SK-N-SH (cell line): ENCODE results near the gene APOM. TPM values are rescaled to one million over a fixed set of nuclear protein-coding genes. Genes with fewer than 3 reads are reported as not detected.

Source experiments
- CTCF ChIA-PET: fragments of 300-600, 350-600 bp; formaldehyde crosslinking; extraction: SDS; loops from one replicate; lab custom pipeline; 2021; lab: Yijun Ruan, JAX
- POLR2A ChIA-PET: fragments of 350-600 bp; sonication (Branson Sonifier 250); formaldehyde crosslinking; extraction: SDS; loops from one replicate; lab custom pipeline; 2020; ENCODE audit warnings: antibody characterized with exemption, inconsistent platforms; lab: Yijun Ruan, JAX
- DNase-seq: peaks from one replicate; pipeline ENCODE4 v3.0.0; 2012
- H2AFZ ChIP-seq: fragments of 200-600 bp; sonication (generic); 2 replicates; pipeline ENCODE4 v1.8.1; 2016; ENCODE audit warnings: antibody characterized with exemption, mild to moderate bottlenecking, low read depth
- H3F3A ChIP-seq: fragments of 200-600 bp; sonication (generic); replicated peaks from 2 replicates; pipeline ENCODE3; 2016; ENCODE audit warnings: antibody characterized with exemption, mild to moderate bottlenecking; ENCODE audit not compliant: insufficient read depth
- H3K27ac ChIP-seq, 2 experiments: fragments of 200-500 bp in 1 of 2; fragments of 200-600 bp in 1 of 2; sonication (Bioruptor generic) in 1 of 2; sonication (generic), shearing (Covaris generic) in 1 of 2; 2 replicates each; pipeline versions ENCODE4 v1.5.1 to v1.6.1; 2014 to 2016; ENCODE audit warnings: low read depth in 2 of 2, inconsistent platforms in 1 of 2, low read length in 1 of 2, mild to moderate bottlenecking in 1 of 2, mixed read lengths in 1 of 2
- H3K27me3 ChIP-seq: fragments of 200-600 bp; sonication (generic), shearing (Covaris generic); 2 replicates; pipeline ENCODE4 v1.6.1; 2016; ENCODE audit warnings: mixed run types; ENCODE audit not compliant: insufficient read depth
- H3K36me3 ChIP-seq, 2 experiments: fragments of 200-500 bp in 1 of 2; fragments of 200-600 bp in 1 of 2; sonication (Bioruptor generic) in 1 of 2; sonication (generic) in 1 of 2; replicated peaks in 1 of 2; 2 replicates each; pipeline versions ENCODE3 to v1.5.1; 2014 to 2016; ENCODE audit warnings: low read length in 1 of 2, mild to moderate bottlenecking in 1 of 2; ENCODE audit not compliant: insufficient read depth in 2 of 2, control insufficient read depth in 1 of 2
- H3K4me1 ChIP-seq, 2 experiments: fragments of 200-500 bp in 1 of 2; fragments of 200-600 bp in 1 of 2; sonication (Bioruptor generic) in 1 of 2; sonication (generic), shearing (Covaris generic) in 1 of 2; 2 replicates each; pipeline versions ENCODE4 v1.5.1 to v1.6.1; 2014 to 2016; ENCODE audit warnings: low read depth in 1 of 2, low read length in 1 of 2, mixed run types in 1 of 2; ENCODE audit not compliant: insufficient read depth in 2 of 2, control insufficient read depth in 1 of 2
- H3K4me2 ChIP-seq: fragments of 200-600 bp; sonication (generic), shearing (Covaris generic); 2 replicates; pipeline ENCODE4 v1.6.1; 2017; ENCODE audit warnings: mixed run types
- H3K4me3 ChIP-seq, 2 experiments: fragments of 200-500 bp in 1 of 2; fragments of 200-600 bp in 1 of 2; sonication (Bioruptor generic) in 1 of 2; sonication (generic), shearing (Covaris generic) in 1 of 2; 2 replicates each; pipeline versions ENCODE4 v1.5.1 to v1.8.1; 2014 to 2016; ENCODE audit warnings: low read depth in 2 of 2, inconsistent platforms in 1 of 2, low read length in 1 of 2, mild to moderate bottlenecking in 1 of 2, mixed read lengths in 1 of 2, moderate library complexity in 1 of 2
- H3K79me2 ChIP-seq: fragments of 200-600 bp; sonication (generic); 2 replicates; pipeline ENCODE4 v1.8.1; 2017; ENCODE audit warnings: mild to moderate bottlenecking; ENCODE audit not compliant: insufficient read depth
- H3K9ac ChIP-seq: fragments of 200-600 bp; sonication (generic); 2 replicates; pipeline ENCODE4 v1.6.1; 2017; ENCODE audit warnings: mixed run types
- H3K9me2 ChIP-seq: fragments of 200-600 bp; sonication (generic); 2 replicates; pipeline ENCODE4 v1.6.1; 2017; ENCODE audit warnings: mixed run types
- H3K9me3 ChIP-seq: fragments of 200-600 bp; sonication (generic); 2 replicates; pipeline ENCODE4 v1.6.1; 2017; ENCODE audit warnings: mixed run types, mild to moderate bottlenecking, moderate library complexity
- H4K20me1 ChIP-seq: fragments of 200-600 bp; sonication (generic); 2 replicates; pipeline ENCODE4 v1.6.1; 2017; ENCODE audit warnings: mild to moderate bottlenecking, mixed run types; ENCODE audit not compliant: insufficient read depth
- CHD2 ChIP-seq: fragments of 150-350 bp; IDR thresholded peaks from 2 replicates; pipeline ENCODE4 v1.6.1; 2018; ENCODE audit warnings: low read length; ENCODE audit not compliant: partially characterized antibody
- CTCF ChIP-seq: fragments of 200-600 bp; sonication (generic); IDR thresholded peaks from 2 replicates; pipeline ENCODE4 v1.6.1; 2017; ENCODE audit warnings: antibody characterized with exemption, mild to moderate bottlenecking, moderate library complexity
- FOSL2 ChIP-seq: IDR thresholded peaks from 2 replicates; pipeline ENCODE4 v1.4.0; 2012; ENCODE audit warnings: low read depth, mild to moderate bottlenecking, moderate library complexity, borderline replicate concordance
- GABPA ChIP-seq: IDR thresholded peaks from 2 replicates; pipeline ENCODE4 v1.4.0; 2012; ENCODE audit warnings: low read depth, mild to moderate bottlenecking
- IRF3 ChIP-seq: fragments of 150-350 bp; IDR thresholded peaks from 2 replicates; pipeline ENCODE4 v1.6.1; 2016; ENCODE audit warnings: mild to moderate bottlenecking, low read depth, low read length
- MEF2A ChIP-seq: IDR thresholded peaks from 2 replicates; pipeline ENCODE4 v1.4.0; 2012; ENCODE audit warnings: low read depth, borderline replicate concordance
- MXI1 ChIP-seq: IDR thresholded peaks from 2 replicates; pipeline ENCODE4 v1.6.1; 2012; ENCODE audit warnings: mild to moderate bottlenecking, low read depth, low read length, improper control_type of control experiment
- RCOR1 ChIP-seq: fragments of 150-350 bp; IDR thresholded peaks from 2 replicates; pipeline ENCODE4 v1.6.1; 2017; ENCODE audit warnings: antibody characterized with exemption, low read length
- RFX5 ChIP-seq: IDR thresholded peaks from 2 replicates; pipeline ENCODE4 v1.6.1; 2012; ENCODE audit warnings: mild to moderate bottlenecking, improper control_type of control experiment, low read length
- SIN3A ChIP-seq: IDR thresholded peaks from 2 replicates; pipeline ENCODE4 v1.6.1; 2012; ENCODE audit warnings: low read depth, mild to moderate bottlenecking, low read length, moderate library complexity, borderline replicate concordance
- SMC3 ChIP-seq: IDR thresholded peaks from 2 replicates; pipeline ENCODE4 v1.6.1; 2012; ENCODE audit warnings: low read depth, low read length, improper control_type of control experiment
- TCF12 ChIP-seq: IDR thresholded peaks from 2 replicates; pipeline ENCODE4 v1.4.0; 2012
- TEAD4 ChIP-seq: IDR thresholded peaks from 2 replicates; pipeline ENCODE4 v1.4.0; 2012; ENCODE audit warnings: mild to moderate bottlenecking, borderline replicate concordance; ENCODE audit not compliant: insufficient read depth
- WGBS: methylation state at CpG from one replicate; pipeline ENCODE4 v1.1.6; 2017; ENCODE audit warnings: low lambda C conversion rate; 5-methylcytosine and 5-hydroxymethylcytosine counted together
- polyA plus RNA-seq, 3 experiments: library from polyadenylated mRNA; depleted of rRNA; stranded (reverse); fragments of >200 nt; gene quantifications; 2 replicates each; pipeline ENCODE4 v1.2.3, GENCODE V29; 2012
- TF ChIP-seq, protein P1 (sequence below): IDR thresholded peaks from 2 replicates; pipeline ENCODE4 v1.4.0; 2012; ENCODE audit warnings: low read depth
- TF ChIP-seq, protein P2 (sequence below): IDR thresholded peaks from 2 replicates; pipeline ENCODE4; 2012
- TF ChIP-seq, protein P3 (sequence below): IDR thresholded peaks from 2 replicates; pipeline ENCODE4 v1.4.0; 2012; ENCODE audit warnings: low read depth, borderline replicate concordance

APOM gene
- polyA plus RNA-seq, 1 of the 3 experiments (the other 2 are of a cell fraction): 6.8 TPM

- H3K36me3 ChIP-seq: peaks cover 16 to 19% of the 10 kb centered on the region in 2 experiments
- H3K27me3 ChIP-seq: no peaks in the 10 kb centered on the region
- peaks cover 27% of the 10 kb centered on the region for H3F3A ChIP-seq
- H3K4me3 ChIP-seq: no peak overlapping the region
- H3K4me2 ChIP-seq: no peak overlapping the region
- 96% methylated on average over 12 of the region's 12 CpGs for WGBS
- H3K9me2 ChIP-seq: no peaks in the 10 kb centered on the region
- no peak overlapping the region for H3K9ac ChIP-seq
- H3K79me2 ChIP-seq: peaks cover 81% of the 10 kb centered on the region
- no peak overlapping the region for H2AFZ ChIP-seq
- no peak overlapping the region for H3K27ac ChIP-seq
- peaks cover 8% of the 10 kb centered on the region; the same call in 1 of the 2 replicates for H4K20me1 ChIP-seq
- no peak for DNase-seq
- CTCF ChIA-PET: interaction anchor here (0.8 to 2.0 kb wide), 2 partner anchors 10 to 202 kb away, joined by 3 to 9 read pairs; partner anchors contain the start of gene BAG6
- H3K4me1 ChIP-seq: peaks cover 27 to 41% of the 10 kb centered on the region in 2 experiments; a peak in 3 of 4 replicates
- TF ChIP-seq, protein P1, sequence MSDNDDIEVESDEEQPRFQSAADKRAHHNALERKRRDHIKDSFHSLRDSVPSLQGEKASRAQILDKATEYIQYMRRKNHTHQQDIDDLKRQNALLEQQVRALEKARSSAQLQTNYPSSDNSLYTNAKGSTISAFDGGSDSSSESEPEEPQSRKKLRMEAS: no peak
- TF ChIP-seq TEAD4 (no peak), TCF12 (no peak), SIN3A (no peak), MXI1 (no peak), GABPA (no peak), CHD2 (no peak), CTCF (no peak)
- TF ChIP-seq, protein P2, sequence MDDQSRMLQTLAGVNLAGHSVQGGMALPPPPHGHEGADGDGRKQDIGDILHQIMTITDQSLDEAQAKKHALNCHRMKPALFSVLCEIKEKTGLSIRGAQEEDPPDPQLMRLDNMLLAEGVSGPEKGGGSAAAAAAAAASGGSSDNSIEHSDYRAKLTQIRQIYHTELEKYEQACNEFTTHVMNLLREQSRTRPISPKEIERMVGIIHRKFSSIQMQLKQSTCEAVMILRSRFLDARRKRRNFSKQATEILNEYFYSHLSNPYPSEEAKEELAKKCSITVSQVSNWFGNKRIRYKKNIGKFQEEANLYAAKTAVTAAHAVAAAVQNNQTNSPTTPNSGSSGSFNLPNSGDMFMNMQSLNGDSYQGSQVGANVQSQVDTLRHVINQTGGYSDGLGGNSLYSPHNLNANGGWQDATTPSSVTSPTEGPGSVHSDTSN: no peak
- POLR2A ChIA-PET: interaction anchor here (2.3 kb wide), 1 partner anchor 10 kb away, joined by 16 read pairs; the partner anchor contains the start of gene BAG6
- H3K9me3 ChIP-seq: no peaks in the 10 kb centered on the region
Measured at GRCh38 chr6:31662124-31662723, 6.5 kb downstream of the APOM start.

- H3K4me2 ChIP-seq: peak overlapping the region; percentile 97
- H3K79me2 ChIP-seq: peaks cover 81% of the 10 kb centered on the region
- H3K9ac ChIP-seq: peak overlapping the region; percentile 77; the same call in 1 of the 2 replicates
- peak overlapping the region; percentile 86 to 89 for H3K4me3 ChIP-seq
- ChIA-PET CTCF (interaction anchor here (0.6 to 2.8 kb wide), 9 partner anchors 10 to 167 kb away, joined by 3 to 10 read pairs (median 3); partner anchors contain the start of genes ATP6V1G2 and LY6G5C), POLR2A (interaction anchor here (1.1 to 1.9 kb wide), 2 partner anchors 11 to 25 kb away, joined by 4 to 10 read pairs; partner anchors contain the start of gene BAG6)
- no peaks in the 10 kb centered on the region for H3K9me3 ChIP-seq
- H3K27me3 ChIP-seq: no peaks in the 10 kb centered on the region
- no peaks in the 10 kb centered on the region for H3K9me2 ChIP-seq
- H4K20me1 ChIP-seq: peaks cover 8% of the 10 kb centered on the region; the same call in 1 of the 2 replicates
- WGBS: 62% methylated on average over 4 of the region's 9 CpGs
- H3K36me3 ChIP-seq: peaks cover 24 to 30% of the 10 kb centered on the region in 2 experiments
- H3K4me1 ChIP-seq: peaks cover 25 to 34% of the 10 kb centered on the region in 2 experiments; a peak in 3 of 4 replicates
- peaks cover 27% of the 10 kb centered on the region for H3F3A ChIP-seq
- H2AFZ ChIP-seq: no peak overlapping the region
- no peak for DNase-seq
- peak overlapping the region; percentile 87 to 92 for H3K27ac ChIP-seq
- TF ChIP-seq RCOR1 (no peak), CHD2 (no peak), TEAD4 (no peak), SIN3A (no peak), SMC3 (no peak), RFX5 (no peak), MXI1 (no peak), FOSL2 (no peak), IRF3 (no peak), MEF2A (no peak)
- TF ChIP-seq, protein P2: no peak
- TF ChIP-seq, protein P3, sequence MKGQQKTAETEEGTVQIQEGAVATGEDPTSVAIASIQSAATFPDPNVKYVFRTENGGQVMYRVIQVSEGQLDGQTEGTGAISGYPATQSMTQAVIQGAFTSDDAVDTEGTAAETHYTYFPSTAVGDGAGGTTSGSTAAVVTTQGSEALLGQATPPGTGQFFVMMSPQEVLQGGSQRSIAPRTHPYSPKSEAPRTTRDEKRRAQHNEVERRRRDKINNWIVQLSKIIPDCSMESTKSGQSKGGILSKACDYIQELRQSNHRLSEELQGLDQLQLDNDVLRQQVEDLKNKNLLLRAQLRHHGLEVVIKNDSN: no peak
Measured at GRCh38 chr6:31663126-31663960, 7.6 kb downstream of the APOM start.
